HepG2 (cell line): ENCODE measurements around the gene MIER2.

Experiments
- ATF1 ChIP-seq: IDR thresholded peaks from 2 replicates; pipeline ENCODE4 v1.6.1; 2016; ENCODE audit warnings: mild to moderate bottlenecking, control low read depth
- KAT2B ChIP-seq: fragments of 150-350 bp; IDR thresholded peaks from 2 replicates; pipeline ENCODE4 v1.6.1; 2014; ENCODE audit warnings: low read depth, low read length, borderline replicate concordance
- MYC ChIP-seq: sonication (generic); formaldehyde crosslinking; IDR thresholded peaks from 2 replicates; pipeline ENCODE4 v1.9.0; 2021; ENCODE audit warnings: missing genetic modification reagents, borderline replicate concordance
- YEATS4 ChIP-seq: sonication (generic); formaldehyde crosslinking; IDR thresholded peaks from 2 replicates; pipeline ENCODE4 v1.4.0; 2020; ENCODE audit warnings: missing genetic modification reagents, borderline replicate concordance

DNA sequence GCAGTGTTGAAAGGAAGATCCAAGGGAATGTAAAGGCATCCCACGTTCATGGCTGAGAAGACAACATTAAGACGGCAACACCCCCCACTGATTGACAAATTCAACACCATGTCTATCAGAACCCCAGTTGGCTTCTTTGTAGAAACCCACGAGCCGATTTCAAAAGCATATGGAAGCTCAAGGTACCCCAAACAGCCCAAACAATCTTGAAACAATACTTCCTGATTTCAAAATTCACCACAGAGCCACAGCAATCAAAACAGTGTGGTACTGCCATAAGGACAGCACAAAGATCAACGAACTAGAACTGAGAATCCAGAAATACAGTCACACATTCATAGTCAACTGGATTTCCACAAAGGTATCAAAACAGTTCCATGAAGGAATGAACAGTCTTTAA lies 6.2 kb downstream of the MIER2 start:
- no peak for TF ChIP-seq YEATS4
- no peak for TF ChIP-seq KAT2B
- no peak for TF ChIP-seq ATF1
- no peak for TF ChIP-seq MYC
